Kidney epithelial cell (primary cell): ENCODE data around the gene GCNT4. TPM values are rescaled to one million over a fixed set of nuclear protein-coding genes. Genes with fewer than 3 reads are reported as not detected.

Experiments used
- DNase-seq: peaks from one replicate; pipeline ENCODE4 v3.0.0-alpha.2; 2010; ENCODE audit warnings: low read depth
- H3K27me3 ChIP-seq: 2 replicates; pipeline ENCODE4 v1.6.0; 2011; ENCODE audit warnings: low read length; ENCODE audit not compliant: control insufficient read depth, insufficient read depth
- H3K36me3 ChIP-seq: 2 replicates; pipeline ENCODE4 v1.5.1; 2011; ENCODE audit warnings: low read length; ENCODE audit not compliant: control insufficient read depth, insufficient read depth
- H3K4me3 ChIP-seq: 2 replicates; pipeline ENCODE4 v1.5.1; 2011; ENCODE audit warnings: low read depth, mild to moderate bottlenecking, control low read depth, low read length
- CTCF ChIP-seq: IDR thresholded peaks from 2 replicates; pipeline ENCODE4 v1.5.1; 2011; ENCODE audit warnings: mild to moderate bottlenecking, moderate library complexity, low read length, control low read depth, inconsistent platforms; ENCODE audit not compliant: insufficient read depth, poor library complexity, severe bottlenecking
- total RNA-seq: library from RNA; depleted of rRNA; stranded (reverse); fragments of >200 nt; gene quantifications from 2 replicates; pipeline ENCODE4 v1.2.3, GENCODE V29; 2015

The GCNT4 gene
- total RNA-seq, 1 donor from 2014 or later = 3.8 TPM

GRCh38 chr5:75031366-75031765, 21.0 kb downstream of the GCNT4 start:
- no peak for DNase-seq
- Histone ChIP-seq H3K4me3 (no peak overlapping the region), H3K36me3 (no peaks in the 10 kb centered on the region), H3K27me3 (no peaks in the 10 kb centered on the region)
- TF ChIP-seq CTCF = no peak

- Histone ChIP-seq H3K27me3 (no peaks in the 10 kb centered on the region), H3K4me3 (no peak overlapping the region), H3K36me3 (no peaks in the 10 kb centered on the region)
- TF ChIP-seq CTCF = no peak
- no peak for DNase-seq
Measured at GRCh38 chr5:75028090-75028489, 24.3 kb downstream of the GCNT4 start.

- no peak for DNase-seq
Measured at GRCh38 chr5:75023368-75024159, 28.8 kb downstream of the GCNT4 start.

GRCh38 chr5:75021800-75022199, 30.6 kb downstream of the GCNT4 start:
- Histone ChIP-seq H3K36me3 (no peaks in the 10 kb centered on the region), H3K27me3 (no peaks in the 10 kb centered on the region), H3K4me3 (no peak overlapping the region)
- no peak for DNase-seq
- TF ChIP-seq CTCF = no peak

More at GRCh38 chr5:75023368-75024159, 28.8 kb downstream of the GCNT4 start:
- H3K4me3 ChIP-seq = no peak overlapping the region
- no peaks in the 10 kb centered on the region for H3K27me3 ChIP-seq
- no peak for TF ChIP-seq CTCF
- H3K36me3 ChIP-seq = no peaks in the 10 kb centered on the region

GRCh38 chr5:75021219-75021618, 31.1 kb downstream of the GCNT4 start:
- no peaks in the 10 kb centered on the region for H3K27me3 ChIP-seq
- TF ChIP-seq CTCF = no peak
- H3K36me3 ChIP-seq = no peaks in the 10 kb centered on the region
- no peak overlapping the region for H3K4me3 ChIP-seq
- DNase-seq = no peak

- Histone ChIP-seq H3K27me3 (no peaks in the 10 kb centered on the region), H3K36me3 (no peaks in the 10 kb centered on the region)
Measured at GRCh38 chr5:75020016-75020656, 32.2 kb downstream of the GCNT4 start.

More at GRCh38 chr5:75020016-75020656, 32.2 kb downstream of the GCNT4 start:
- TF ChIP-seq CTCF = no peak
- no peak for DNase-seq
- no peak overlapping the region for H3K4me3 ChIP-seq
